Vagina (tissue), 2 donors: ENCODE results near the gene TUBA3D. TPM values are rescaled to one million over a fixed set of nuclear protein-coding genes. Genes with fewer than 3 reads are reported as not detected.
"Not testable (repeated sequence)": the region's sequence is repeated elsewhere in the genome, so short reads cannot be mapped to it uniquely, and the experiment has no call there.

Experiments
- DNase-seq, 2 donors: peaks; one replicate each; pipeline ENCODE4 v3.0.0-alpha.2; 2017; ENCODE audit errors: extremely low spot score in 2 of 2
- H3K27ac ChIP-seq: fragments of 200-600 bp; sonication (generic); one replicate; pipeline ENCODE4 v1.5.1; 2019
- H3K27me3 ChIP-seq: fragments of 200-600 bp; sonication (generic); one replicate; pipeline ENCODE4 v1.5.1; 2019
- H3K36me3 ChIP-seq, 2 donors: fragments of 200-600 bp; sonication (generic); one replicate each; pipeline ENCODE4 v1.5.1; 2017 to 2019
- H3K4me1 ChIP-seq: fragments of 200-600 bp; sonication (generic); one replicate; pipeline ENCODE4 v1.5.1; 2019
- H3K4me3 ChIP-seq, 2 donors: fragments of 200-600 bp; sonication (generic); 1 replicate in 1 of 2; 2 replicates in 1 of 2; pipeline ENCODE4 v1.5.1; 2016 to 2019
- H3K9me3 ChIP-seq: fragments of 200-600 bp; sonication (generic); one replicate; pipeline ENCODE4 v1.5.1; 2019
- CTCF ChIP-seq, 3 experiments: fragments of 450-650 bp in 2 of 3; fragments of 200-600 bp in 1 of 3; sonication (generic) in 1 of 3; IDR thresholded peaks; one replicate each; pipeline ENCODE4 v1.5.1; 2017 to 2019; ENCODE audit warnings: antibody characterized with exemption in 3 of 3, mild to moderate bottlenecking in 2 of 3, moderate library complexity in 2 of 3
- POLR2A ChIP-seq, 2 donors: fragments of 450-650 bp; IDR thresholded peaks; one replicate each; pipeline ENCODE4 v1.6.1; 2017; ENCODE audit warnings: antibody characterized with exemption in 2 of 2, mild to moderate bottlenecking in 2 of 2, moderate library complexity in 2 of 2
- POLR2AphosphoS5 ChIP-seq, 2 donors: sonication (generic); formaldehyde crosslinking; IDR thresholded peaks; one replicate each; pipeline ENCODE4 v1.9.0; 2017; ENCODE audit warnings: antibody characterized with exemption in 2 of 2, mild to moderate bottlenecking in 2 of 2, low read depth in 1 of 2; ENCODE audit not compliant: insufficient read depth in 1 of 2
- intact Hi-C: fragments of 100-400 bp; cut with DNase I; formaldehyde crosslinking; loops from one replicate; pipeline ENCODE4 v1.15.1; 2023
- total RNA-seq: library from RNA; depleted of rRNA; stranded (reverse); fragments of >200 nt; gene quantifications from one replicate; pipeline ENCODE4 v1.2.3, GENCODE V29; 2016

Gene TUBA3D
- 0.74 TPM for total RNA-seq

GRCh38 chr2:131475831-131476230, at the start of gene TUBA3D:
TUBA3D (plus strand) TSS chr2:131476119; CDS start chr2:131476200, 81 bp downstream.
- Histone ChIP-seq H3K4me3 (no peak within 1 kb of the TSS), H3K27ac (no peak within 1 kb of the TSS), H3K27me3 (no peaks in the 10 kb centered on the region), H3K9me3 (no peaks in the 10 kb centered on the region), H3K4me1 (no peaks in the 10 kb centered on the region), H3K36me3 (no peaks in the 10 kb centered on the region)
- intact Hi-C loops, result no loop called here
- DNase-seq, result peak in 1 of 2 donors; percentile 64
- TF ChIP-seq POLR2A (IDR thresholded peaks at IDR 0.05) (no peak), POLR2AphosphoS5 (IDR thresholded peaks at IDR 0.05; ENCODE audit: insufficient read depth in 1 of 2, low read depth in 1 of 2) (no peak), CTCF (IDR thresholded peaks at IDR 0.05) (no peak)

GRCh38 chr2:131426727-131427126, 49.2 kb upstream of the TUBA3D start:
- no peaks in the 10 kb centered on the region for H3K27me3 ChIP-seq

GRCh38 chr2:131431336-131431735, 44.6 kb upstream of the TUBA3D start:
- TF ChIP-seq CTCF (IDR thresholded peaks at IDR 0.05) (no peak), POLR2AphosphoS5 (IDR thresholded peaks at IDR 0.05; ENCODE audit: insufficient read depth in 1 of 2, low read depth in 1 of 2) (no peak), POLR2A (IDR thresholded peaks at IDR 0.05) (no peak)
- H3K36me3 ChIP-seq, result no peaks in the 10 kb centered on the region
- no peaks in the 10 kb centered on the region for H3K27me3 ChIP-seq
- H3K4me1 ChIP-seq, result no peaks in the 10 kb centered on the region
- no peak overlapping the region for H3K27ac ChIP-seq
- H3K9me3 ChIP-seq, result no peaks in the 10 kb centered on the region
- no peak overlapping the region for H3K4me3 ChIP-seq
- intact Hi-C loops, result no loop called here
- no peak for DNase-seq

More at GRCh38 chr2:131426727-131427126, 49.2 kb upstream of the TUBA3D start:
- intact Hi-C loops, result no loop called here
- no peak for DNase-seq
- TF ChIP-seq POLR2A (IDR thresholded peaks at IDR 0.05) (no peak), POLR2AphosphoS5 (IDR thresholded peaks at IDR 0.05; ENCODE audit: insufficient read depth in 1 of 2, low read depth in 1 of 2) (no peak), CTCF (IDR thresholded peaks at IDR 0.05) (no peak)
- Histone ChIP-seq H3K4me3 (no peak overlapping the region), H3K27ac (no peak overlapping the region), H3K36me3 (no peaks in the 10 kb centered on the region), H3K9me3 (no peaks in the 10 kb centered on the region), H3K4me1 (no peaks in the 10 kb centered on the region)

GRCh38 chr2:131440742-131441468, 35.0 kb upstream of the TUBA3D start:
- intact Hi-C loops, H3K4me1 ChIP-seq, H3K27me3 ChIP-seq, H3K27ac ChIP-seq, H3K36me3 ChIP-seq, DNase-seq, H3K9me3 ChIP-seq, H3K4me3 ChIP-seq: not testable (repeated sequence)

- H3K27ac ChIP-seq, H3K27me3 ChIP-seq, H3K36me3 ChIP-seq: not testable (repeated sequence)
Measured at GRCh38 chr2:131444736-131445514, 31.0 kb upstream of the TUBA3D start.

GRCh38 chr2:131445515-131445797, 30.5 kb upstream of the TUBA3D start:
- H3K36me3 ChIP-seq, H3K9me3 ChIP-seq, H3K4me1 ChIP-seq, H3K27me3 ChIP-seq, H3K27ac ChIP-seq, H3K4me3 ChIP-seq, intact Hi-C loops, DNase-seq: not testable (repeated sequence)

More at GRCh38 chr2:131444736-131445514, 31.0 kb upstream of the TUBA3D start:
- DNase-seq, H3K4me3 ChIP-seq, H3K9me3 ChIP-seq, intact Hi-C loops, H3K4me1 ChIP-seq: not testable (repeated sequence)
